ENCODE measurements around the gene AFG1L. TPM values are rescaled to one million over a fixed set of nuclear protein-coding genes. Genes with fewer than 3 reads are reported as not detected.

Gene AFG1L
- total and polyA plus RNA-seq, 12 donors, result 2.5 to 13.5 (median 6.6) TPM

DNA sequence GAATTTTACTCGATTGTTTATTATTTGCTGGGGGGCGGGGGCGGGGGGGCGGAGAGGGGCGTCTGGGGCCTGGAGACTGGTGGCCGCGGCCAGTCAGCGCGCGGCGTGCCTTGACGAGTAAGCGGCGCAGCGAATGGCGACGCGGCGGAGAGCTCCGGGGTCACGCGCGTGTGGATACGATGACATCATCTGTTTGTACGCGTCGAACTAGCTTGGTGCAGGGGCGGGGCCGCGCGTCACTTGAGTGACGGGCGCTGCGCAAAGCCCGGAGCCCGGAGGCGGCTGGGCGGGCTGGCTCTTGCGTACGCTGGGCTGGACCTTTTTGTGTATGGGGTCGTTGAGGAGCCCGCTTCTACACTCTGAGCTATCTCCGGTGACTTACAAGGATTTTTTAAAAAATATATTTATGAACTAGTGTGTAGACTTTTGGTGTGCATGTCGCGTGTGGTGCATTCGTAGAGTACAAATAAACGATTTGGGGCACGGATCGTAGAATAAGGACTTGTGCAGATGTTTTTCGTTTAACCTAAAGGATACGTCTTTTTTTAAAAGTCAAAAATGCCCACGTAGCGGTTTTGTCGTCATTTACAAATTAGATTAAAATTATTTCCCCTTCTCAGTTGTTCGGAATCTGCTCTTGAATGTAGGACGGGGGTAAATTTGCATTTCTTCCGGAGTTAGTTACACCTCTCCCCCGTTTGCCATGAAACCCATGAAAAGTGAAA, 263.7 kb downstream of the AFG1L start:
- peak overlapping the region; percentile 93 to 100 (median 99) for H3K27ac ChIP-seq
- H3K36me3 ChIP-seq (replicated peaks in 1 of 2), result no peaks in the 10 kb centered on the region
- 0% methylated on average over 41 to 58 of the region's 58 CpGs for WGBS, 4 donors
- intact Hi-C loops (cut with DNase I), result loop anchor here in 1 of 2 donors (5.0 kb wide), 1 partner anchor 514 kb away; no protein-coding TSS in a partner anchor
- no peaks in the 10 kb centered on the region for H3K9me3 ChIP-seq (replicated peaks in 1 of 3)
- peak; percentile 98 to 99 (median 98) for DNase-seq
- TF ChIP-seq, protein P1, sequence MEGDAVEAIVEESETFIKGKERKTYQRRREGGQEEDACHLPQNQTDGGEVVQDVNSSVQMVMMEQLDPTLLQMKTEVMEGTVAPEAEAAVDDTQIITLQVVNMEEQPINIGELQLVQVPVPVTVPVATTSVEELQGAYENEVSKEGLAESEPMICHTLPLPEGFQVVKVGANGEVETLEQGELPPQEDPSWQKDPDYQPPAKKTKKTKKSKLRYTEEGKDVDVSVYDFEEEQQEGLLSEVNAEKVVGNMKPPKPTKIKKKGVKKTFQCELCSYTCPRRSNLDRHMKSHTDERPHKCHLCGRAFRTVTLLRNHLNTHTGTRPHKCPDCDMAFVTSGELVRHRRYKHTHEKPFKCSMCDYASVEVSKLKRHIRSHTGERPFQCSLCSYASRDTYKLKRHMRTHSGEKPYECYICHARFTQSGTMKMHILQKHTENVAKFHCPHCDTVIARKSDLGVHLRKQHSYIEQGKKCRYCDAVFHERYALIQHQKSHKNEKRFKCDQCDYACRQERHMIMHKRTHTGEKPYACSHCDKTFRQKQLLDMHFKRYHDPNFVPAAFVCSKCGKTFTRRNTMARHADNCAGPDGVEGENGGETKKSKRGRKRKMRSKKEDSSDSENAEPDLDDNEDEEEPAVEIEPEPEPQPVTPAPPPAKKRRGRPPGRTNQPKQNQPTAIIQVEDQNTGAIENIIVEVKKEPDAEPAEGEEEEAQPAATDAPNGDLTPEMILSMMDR (IDR thresholded peaks at IDR 0.05), result peak in 1 of 6 experiments; percentile 25
- TF ChIP-seq POLR2A (IDR thresholded peaks at IDR 0.05), result peak; percentile 73 to 74
- peak overlapping the region; percentile 6 to 93 (median 70) for H3K4me3 ChIP-seq
- H3K27me3 ChIP-seq, result no peaks in the 10 kb centered on the region
- peaks cover 6 to 11% of the 10 kb centered on the region in 2 donors for H3K4me1 ChIP-seq (replicated peaks in 1 of 2)

DNA sequence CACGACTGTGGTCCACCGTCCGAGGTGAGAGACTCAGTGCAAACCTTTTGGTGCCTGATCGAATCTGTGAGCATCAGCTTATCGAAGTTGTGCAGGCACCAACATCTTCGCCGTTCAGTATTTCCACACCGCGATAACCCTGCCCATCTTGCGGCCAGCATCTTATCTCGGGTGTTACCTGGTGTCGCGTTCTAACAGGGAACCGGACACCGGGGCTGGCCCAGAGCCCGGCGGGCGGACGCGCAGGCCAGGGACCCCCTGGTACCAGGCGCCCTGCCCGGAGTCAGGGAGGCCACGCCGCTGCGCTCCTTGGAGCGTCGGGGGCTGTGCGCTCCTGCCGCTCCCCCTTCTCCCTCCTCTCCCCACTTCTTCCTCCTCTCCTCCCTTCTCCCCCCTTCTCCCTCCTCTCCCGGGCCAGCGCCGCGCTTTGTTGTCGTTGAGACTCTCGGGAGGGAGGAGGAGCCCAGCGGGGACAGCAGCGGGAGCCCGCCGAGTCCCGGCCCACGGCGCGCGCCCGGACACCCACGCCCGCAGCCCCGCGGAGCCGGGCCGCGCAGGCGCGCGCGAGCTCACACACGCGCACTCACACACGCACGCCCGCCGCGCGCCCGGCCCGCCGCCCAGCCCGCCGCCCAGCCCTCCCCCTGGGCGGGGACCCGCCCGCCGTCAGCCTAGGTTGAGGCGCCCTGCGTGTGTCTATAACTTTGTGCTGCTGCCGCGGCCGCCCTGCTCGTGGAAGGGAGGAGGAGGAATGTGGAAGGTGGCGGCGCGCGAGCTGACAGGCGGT, 264.4 kb downstream of the AFG1L start:
- no peaks in the 10 kb centered on the region for H3K27me3 ChIP-seq
- H3K36me3 ChIP-seq (replicated peaks in 1 of 2), result no peaks in the 10 kb centered on the region
- peaks cover 6 to 19% of the 10 kb centered on the region in 2 donors for H3K4me1 ChIP-seq (replicated peaks in 1 of 2)
- H3K27ac ChIP-seq, result peak overlapping the region; percentile 97 to 100 (median 99)
- peak; percentile 86 to 89 for TF ChIP-seq POLR2A (IDR thresholded peaks at IDR 0.05)
- TF ChIP-seq, protein P1 (IDR thresholded peaks at IDR 0.05), result no peak
- H3K4me3 ChIP-seq, result peak overlapping the region; percentile 56 to 93 (median 84)
- DNase-seq, result peak; percentile 90 to 95 (median 91)
- intact Hi-C loops (cut with DNase I), result loop anchor here in 1 of 2 donors (5.0 kb wide), 1 partner anchor 513 kb away; no protein-coding TSS in a partner anchor
- no peaks in the 10 kb centered on the region for H3K9me3 ChIP-seq (replicated peaks in 1 of 3)
- 0 to 2% (median 0%) methylated on average over 21 to 80 of the region's 84 CpGs for WGBS, 4 donors

DNA sequence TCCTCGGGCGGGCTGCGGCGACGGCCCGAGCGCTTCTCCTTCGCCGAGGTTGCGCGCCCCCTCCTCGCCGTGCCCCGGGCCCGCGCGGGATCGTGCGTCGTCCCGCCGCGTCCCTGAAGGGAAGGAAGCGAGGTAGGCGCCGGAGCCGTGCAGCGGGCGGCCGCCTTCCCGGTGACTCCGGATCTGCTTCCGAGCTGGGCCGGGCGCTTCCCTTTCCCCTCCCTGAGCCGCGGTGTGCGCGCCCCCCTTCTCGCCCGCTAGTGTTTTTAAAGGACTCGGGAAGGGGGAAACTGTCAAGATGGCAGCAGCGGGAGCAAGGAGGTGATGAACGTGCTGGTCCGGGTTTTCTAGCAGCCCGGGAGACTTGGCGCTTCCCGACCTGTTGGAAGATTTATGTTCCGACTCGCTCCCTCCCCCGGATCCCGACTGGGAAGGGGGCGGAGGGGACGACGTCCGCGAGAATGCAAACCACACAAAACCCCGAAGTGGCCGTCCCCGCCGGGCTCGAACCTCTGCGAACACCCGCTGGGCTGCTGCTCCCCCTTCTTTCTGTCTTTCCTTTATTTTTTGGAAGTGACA, 265.1 kb downstream of the AFG1L start:
- Histone ChIP-seq H3K4me3 (peak overlapping the region; percentile 56 to 93 (median 84)), H3K27ac (peak overlapping the region; percentile 97 to 100 (median 99)), H3K36me3 (replicated peaks in 1 of 2) (no peaks in the 10 kb centered on the region), H3K9me3 (replicated peaks in 1 of 3) (no peaks in the 10 kb centered on the region), H3K4me1 (replicated peaks in 1 of 2) (peaks cover 6 to 26% of the 10 kb centered on the region in 2 donors), H3K27me3 (no peaks in the 10 kb centered on the region)
- intact Hi-C loops (cut with DNase I), result loop anchor here in 1 of 2 donors (5.0 kb wide), 1 partner anchor 512 kb away; no protein-coding TSS in a partner anchor
- TF ChIP-seq, protein P1 (IDR thresholded peaks at IDR 0.05), result peak in 1 of 6 experiments; percentile 18
- no peak for TF ChIP-seq POLR2A (IDR thresholded peaks at IDR 0.05)
- 0% methylated on average over 23 to 63 of the region's 64 CpGs for WGBS, 4 donors
- peak; percentile 70 to 88 (median 81) for DNase-seq

Measured in adrenal gland (tissue), 12 donors.